ENCODE measurements around the gene PROZ. TPM values are rescaled to one million over a fixed set of nuclear protein-coding genes. Genes with fewer than 3 reads are reported as not detected.

The PROZ gene
- total RNA-seq, 1 experiment from 2014 or later, result not detected

DNA sequence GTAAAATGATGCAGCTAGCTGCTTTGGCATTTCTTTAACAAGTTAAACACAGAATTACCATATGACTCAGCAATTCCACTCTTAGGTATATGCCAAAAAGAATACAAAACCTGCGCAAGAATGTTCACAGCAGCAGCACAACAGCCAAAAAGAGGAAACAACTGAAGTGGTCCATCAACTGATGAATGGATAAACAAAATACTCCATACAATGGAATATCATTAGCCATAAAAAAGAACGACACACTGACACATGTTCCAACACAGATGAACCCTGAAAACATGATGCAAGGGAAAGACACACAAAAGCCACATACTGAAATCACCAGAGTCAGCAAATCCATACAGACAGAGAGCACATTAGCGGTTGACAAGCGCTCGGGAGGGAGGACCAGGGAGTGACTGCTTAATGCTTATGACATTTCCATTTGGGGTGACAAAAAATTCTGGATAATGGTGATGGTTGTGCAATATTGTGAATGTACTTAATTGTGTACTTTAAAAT lies 47.0 kb downstream of the PROZ start:
- no peak for DNase-seq (ENCODE audit: low spot score)

DNA sequence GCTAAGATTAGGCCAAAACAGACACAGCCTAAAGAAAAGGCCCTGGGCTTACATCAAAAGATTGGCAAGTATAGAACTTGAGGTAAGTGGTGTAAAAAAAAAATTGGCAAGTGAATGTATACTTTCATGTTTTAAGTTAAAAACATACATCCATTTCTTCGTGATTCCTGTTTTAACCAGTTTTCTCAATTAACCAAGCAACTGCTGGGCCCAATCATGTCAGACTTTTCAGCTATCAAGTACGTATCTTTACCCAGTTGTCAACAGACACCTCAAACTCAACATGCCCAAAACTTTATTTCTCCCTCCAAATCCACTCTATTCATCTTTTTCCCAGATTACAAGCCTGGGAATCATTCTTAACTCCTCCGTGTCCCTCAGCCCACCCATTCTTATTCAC lies 49.0 kb downstream of the PROZ start:
- DNase-seq (ENCODE audit: low spot score), result no peak

- no peak for DNase-seq (ENCODE audit: low spot score)
Measured at GRCh38 chr13:113207890-113208420, 49.5 kb downstream of the PROZ start.

DNA sequence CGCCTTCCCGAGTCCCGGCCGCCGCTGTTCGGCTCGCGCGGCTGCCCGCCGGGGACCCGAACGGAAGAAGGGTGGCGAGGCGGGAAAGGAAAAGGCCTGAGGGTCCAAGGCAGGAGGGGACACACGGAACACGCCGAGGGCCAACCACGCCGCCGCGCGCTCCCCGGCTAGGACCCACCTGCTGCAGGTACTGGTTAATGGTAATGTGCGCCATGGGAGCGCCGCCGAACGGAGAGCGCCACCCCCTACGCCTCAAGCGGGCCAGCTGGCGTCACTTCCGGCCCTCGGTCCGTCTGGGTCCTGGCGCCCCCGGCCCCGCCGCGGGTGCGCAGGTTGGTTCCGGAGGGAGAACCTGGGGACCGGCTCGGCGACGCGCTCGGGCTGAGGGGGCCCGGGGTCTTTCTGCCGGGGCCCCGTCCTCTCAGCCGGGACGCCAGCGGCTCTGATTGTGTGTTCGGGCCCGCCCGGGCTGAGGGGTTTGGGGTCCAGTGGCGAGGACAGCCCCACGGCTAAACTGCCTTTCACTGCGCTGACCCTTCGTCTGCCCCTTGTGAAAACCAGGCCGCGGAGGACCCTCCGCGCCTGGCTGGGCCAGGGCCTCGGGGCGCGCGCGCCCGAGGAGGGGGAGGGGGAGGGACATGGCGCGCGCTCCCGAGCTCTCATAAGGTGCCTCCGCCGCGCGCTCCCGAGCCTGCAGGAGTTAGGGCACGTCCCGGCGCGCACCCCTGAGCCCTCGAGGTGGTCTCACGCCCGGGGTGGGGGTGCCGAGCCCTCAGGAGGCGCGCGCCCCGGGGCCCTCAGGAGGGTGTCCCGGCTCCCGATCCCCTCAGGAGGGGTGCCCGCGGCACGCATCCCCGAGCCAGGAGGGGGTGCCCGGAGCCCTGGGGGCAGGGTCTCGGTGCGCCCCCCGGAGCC lies 50.2 kb downstream of the PROZ start, which contains the start of gene PCID2:
PCID2 (minus strand) TSS at position 249 of the 915 bp plus-strand sequence; CDS start at position 214, 35 bp downstream.
- peak; percentile 61 for DNase-seq (ENCODE audit: low spot score)

GRCh38 chr13:113209336-113209758 lies 50.9 kb downstream of the PROZ start, which contains the start of gene CUL4A:
TSS of gene CUL4A (plus strand) at chr13:113209613. CDS start at chr13:113209628, 15 bp downstream.
- peak; percentile 32 for DNase-seq (ENCODE audit: low spot score)

DNA sequence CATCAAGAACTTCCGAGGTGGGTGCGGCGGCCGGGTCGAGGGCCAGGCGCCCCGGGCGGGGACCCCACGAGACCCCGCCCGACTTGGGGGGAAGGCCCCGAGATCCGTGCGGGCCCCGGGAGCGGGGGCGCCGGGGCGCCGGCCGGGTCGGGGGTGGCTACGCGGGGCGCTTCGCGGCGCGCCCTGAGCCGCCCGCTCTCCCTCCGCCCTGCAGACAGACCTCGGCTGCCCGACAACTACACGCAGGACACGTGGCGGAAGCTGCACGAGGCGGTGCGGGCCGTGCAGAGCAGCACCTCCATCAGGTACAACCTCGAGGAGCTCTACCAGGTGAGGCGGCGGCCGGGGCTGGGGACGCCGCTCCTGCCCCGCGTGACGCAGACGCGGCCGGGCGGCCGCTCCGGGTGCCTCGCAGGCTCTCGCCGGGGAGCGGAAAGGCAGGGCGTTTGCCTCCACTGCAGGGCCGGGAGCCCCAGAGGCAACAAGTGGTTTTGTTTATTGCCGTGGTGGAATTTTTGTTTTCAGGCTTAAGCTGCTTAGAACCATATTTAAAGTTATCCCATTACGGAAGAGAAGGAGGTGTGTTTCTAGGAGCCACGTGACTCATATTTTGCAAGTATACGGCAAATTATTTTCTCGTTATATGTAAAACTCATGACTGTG lies 51.4 kb downstream of the PROZ start:
- DNase-seq (ENCODE audit: low spot score), result peak; percentile 16

- no peak for DNase-seq (ENCODE audit: low spot score)
Measured at GRCh38 chr13:113210833-113211232, 52.4 kb downstream of the PROZ start.

GRCh38 chr13:113211774-113212173 lies 53.3 kb downstream of the PROZ start:
- peak; percentile 19 for DNase-seq (ENCODE audit: low spot score)

DNA sequence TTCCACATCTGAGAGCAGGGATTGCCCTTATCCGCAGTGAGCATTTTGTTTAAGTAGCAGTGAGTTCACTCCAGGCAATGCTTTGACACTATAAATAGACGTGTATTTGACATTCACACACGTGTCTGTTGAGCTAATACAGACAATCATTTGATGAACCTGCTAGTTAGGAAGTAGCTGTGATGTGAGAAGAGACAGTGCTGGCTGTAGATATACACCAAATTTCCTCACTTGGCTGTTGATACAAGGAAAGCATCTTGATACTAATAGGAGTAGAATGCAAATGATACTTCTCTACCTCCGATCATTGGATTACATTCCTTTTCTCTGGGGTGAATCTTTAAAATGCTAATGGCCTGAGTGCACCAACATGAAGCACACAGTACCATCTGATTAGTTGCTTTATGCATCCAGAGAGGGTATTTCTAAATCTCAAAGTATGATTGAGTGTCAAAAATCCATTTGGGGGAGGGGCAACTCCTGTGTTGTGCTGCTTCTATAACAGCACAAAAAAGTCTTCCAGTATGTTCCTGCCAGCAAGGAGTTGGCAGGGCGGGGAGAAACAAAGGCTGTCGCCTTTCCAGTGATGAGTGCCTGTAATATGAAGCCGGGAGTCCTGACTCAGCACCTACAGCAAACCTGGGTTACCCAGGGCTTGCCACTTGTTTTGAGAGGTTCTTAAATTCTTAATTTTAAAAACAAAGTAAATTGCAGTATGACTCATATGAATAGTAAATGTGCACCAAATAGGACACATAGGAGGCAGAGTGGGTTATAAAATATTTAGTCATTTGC lies 58.0 kb downstream of the PROZ start:
- DNase-seq (ENCODE audit: low spot score), result peak; percentile 68

GRCh38 chr13:113218586-113218985 lies 60.1 kb downstream of the PROZ start:
- DNase-seq (ENCODE audit: low spot score), result no peak

DNA sequence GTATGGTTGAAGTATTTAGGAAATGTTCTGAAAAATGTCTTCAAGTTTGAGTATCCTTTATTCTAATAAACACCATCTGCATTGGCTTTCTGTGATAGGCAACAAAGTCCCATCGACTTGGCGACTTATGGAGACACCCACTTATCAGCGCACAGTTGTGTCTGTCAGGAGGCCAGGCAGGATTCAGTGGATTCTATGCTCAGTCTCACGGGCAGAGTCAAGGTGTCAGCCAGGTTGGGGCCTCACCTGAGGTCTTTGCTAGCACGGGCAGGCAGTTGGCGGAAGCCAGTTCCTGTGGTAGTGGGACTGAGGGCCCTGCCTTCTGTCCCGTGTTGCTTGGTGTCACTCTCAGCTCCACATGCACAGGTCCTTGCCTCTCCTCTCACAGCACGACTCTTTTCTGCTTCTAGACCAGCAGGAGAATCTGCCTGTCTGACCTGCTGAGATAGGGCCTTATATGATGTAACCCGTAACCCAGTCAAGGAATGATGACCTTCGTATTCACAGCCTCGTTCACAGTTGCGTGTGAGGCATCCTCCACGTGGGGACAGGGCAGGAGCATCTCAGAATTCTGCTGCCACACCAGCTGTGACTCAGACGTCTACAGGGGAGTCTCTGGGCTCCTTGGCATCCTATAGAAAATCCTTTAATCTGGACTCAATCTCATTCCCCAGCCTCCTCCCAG lies 61.0 kb downstream of the PROZ start:
- DNase-seq (ENCODE audit: low spot score), result no peak

DNA sequence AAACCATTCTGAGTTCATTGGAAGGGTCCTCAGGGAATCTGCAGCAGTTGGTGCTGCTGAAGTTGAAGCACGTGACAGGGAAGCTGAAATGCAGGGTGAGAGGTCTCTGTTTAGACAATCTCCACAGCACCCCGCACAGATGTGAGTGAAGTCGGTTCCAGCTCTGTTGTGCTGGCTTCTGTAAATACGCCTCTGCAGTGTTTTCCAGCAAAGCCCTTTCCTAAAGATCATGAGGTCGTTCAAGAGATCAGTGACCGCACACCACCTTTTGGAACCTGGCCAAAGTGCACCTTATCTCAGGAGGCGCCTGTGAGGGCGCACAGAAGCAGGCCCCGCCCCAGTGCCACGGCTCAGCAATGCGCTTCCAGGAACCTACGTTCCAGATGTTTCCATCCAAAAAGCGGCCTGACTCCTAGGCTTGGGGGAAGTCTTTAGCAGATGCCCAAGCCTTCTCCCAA lies 61.7 kb downstream of the PROZ start:
- DNase-seq (ENCODE audit: low spot score), result no peak

GRCh38 chr13:113220877-113221276 lies 62.4 kb downstream of the PROZ start:
- no peak for DNase-seq (ENCODE audit: low spot score)

Other genes starting within 250 kb of the PROZ start
- gene MCF2L, start 189.4 kb upstream of the PROZ start, total RNA-seq (2014; rRNA removed; shearing (Covaris generic)), result 4.5 and 13.1 TPM in 2 replicates
- not detected in 2 replicates for gene F7, start 52.9 kb upstream of the PROZ start, total RNA-seq (2014; rRNA removed; shearing (Covaris generic))
- not detected in 2 replicates for gene F10, start 35.8 kb upstream of the PROZ start, total RNA-seq (2014; rRNA removed; shearing (Covaris generic))
- gene PCID2, start 50.0 kb downstream of the PROZ start, total RNA-seq (2014; rRNA removed; shearing (Covaris generic)), result 62.4 and 68.1 TPM in 2 replicates
- 61.0 and 62.3 TPM in 2 replicates for gene CUL4A, start 51.0 kb downstream of the PROZ start, total RNA-seq (2014; rRNA removed; shearing (Covaris generic))
- 77.3 and 82.2 TPM in 2 replicates for gene LAMP1, start 138.6 kb downstream of the PROZ start, total RNA-seq (2014; rRNA removed; shearing (Covaris generic))
- gene GRTP1, start 205.5 kb downstream of the PROZ start, total RNA-seq (2014; rRNA removed; shearing (Covaris generic)), result 3.6 and 6.7 TPM in 2 replicates

Measured in H4 (cell line).